ENCODE results near the gene C1orf35.
A peak's percentile ranks its signal among the peaks of the same experiment; 100 is the strongest.

Gene C1orf35

GRCh38 chr1:228110556-228110955 lies 7.4 kb upstream of the C1orf35 start:
- TF ChIP-seq ZFP3 (CRISPR knock-in tag; IDR thresholded peaks at IDR 0.05): no peak
- no peak for TF ChIP-seq PPARA (CRISPR knock-in tag; IDR thresholded peaks at IDR 0.05; ENCODE audit: borderline replicate concordance)
- TF ChIP-seq SNAI2 (CRISPR knock-in tag; IDR thresholded peaks at IDR 0.05): no peak
- TF ChIP-seq CSRNP3 (CRISPR knock-in tag; IDR thresholded peaks at IDR 0.05): no peak
- TF ChIP-seq ZNF70 (CRISPR knock-in tag; IDR thresholded peaks at IDR 0.05): no peak
- no peak for TF ChIP-seq PATZ1 (CRISPR knock-in tag; IDR thresholded peaks at IDR 0.05; ENCODE audit: borderline replicate concordance)
- no peak for TF ChIP-seq ESRRG (CRISPR knock-in tag; IDR thresholded peaks at IDR 0.05)
- TF ChIP-seq ARNTL (CRISPR knock-in tag; IDR thresholded peaks at IDR 0.05; ENCODE audit: borderline replicate concordance, low read depth): no peak
- no peak for TF ChIP-seq BACH2 (CRISPR knock-in tag; IDR thresholded peaks at IDR 0.05; ENCODE audit: borderline replicate concordance)
- no peak for TF ChIP-seq RARB (CRISPR knock-in tag; IDR thresholded peaks at IDR 0.05)
- TF ChIP-seq CSDC2 (CRISPR knock-in tag; IDR thresholded peaks at IDR 0.05): no peak
- TF ChIP-seq CREB5 (CRISPR knock-in tag; IDR thresholded peaks at IDR 0.05; ENCODE audit: low read depth): no peak
- no peak for TF ChIP-seq TOX (CRISPR knock-in tag; IDR thresholded peaks at IDR 0.05; ENCODE audit: borderline replicate concordance)
- no peak for ATAC-seq

- peak; percentile 60 for ATAC-seq
- TF ChIP-seq ISL1 (CRISPR knock-in tag; IDR thresholded peaks at IDR 0.05) (no peak), RARB (CRISPR knock-in tag; IDR thresholded peaks at IDR 0.05) (no peak), PATZ1 (CRISPR knock-in tag; IDR thresholded peaks at IDR 0.05; ENCODE audit: borderline replicate concordance) (no peak), POU6F1 (CRISPR knock-in tag; IDR thresholded peaks at IDR 0.05; ENCODE audit: borderline replicate concordance, low read depth) (no peak), GLIS3 (CRISPR knock-in tag; IDR thresholded peaks at IDR 0.05) (no peak), CSRNP3 (CRISPR knock-in tag; IDR thresholded peaks at IDR 0.05) (no peak), CSDC2 (CRISPR knock-in tag; IDR thresholded peaks at IDR 0.05) (no peak)
Measured at GRCh38 chr1:228109962-228110488, 6.9 kb upstream of the C1orf35 start.

GRCh38 chr1:228109073-228109961 lies 6.2 kb upstream of the C1orf35 start, which contains the start of gene MRPL55:
TSS of gene MRPL55 (minus strand) at chr1:228109299. CDS start at chr1:228108260, 1,039 bp downstream.
- peak; percentile 89 for ATAC-seq
- TF ChIP-seq TSHZ2 (CRISPR knock-in tag; IDR thresholded peaks at IDR 0.05) (0 out of 2 replicates have a peak, but pooled peaks have one; percentile 18), CSRNP3 (CRISPR knock-in tag; IDR thresholded peaks at IDR 0.05) (no peak)
